Endothelial cell (in vitro differentiated cells): ENCODE data around the gene CADPS. TPM values are rescaled to one million over a fixed set of nuclear protein-coding genes. Genes with fewer than 3 reads are reported as not detected.

Source experiments
- DNase-seq: peaks from one replicate; pipeline ENCODE4 v3.0.0; 2021; ENCODE audit warnings: low spot score
- H3K27ac Mint-ChIP-seq: one replicate; pipeline ENCODE4 v1.8.0; 2021; ENCODE audit warnings: mixed read lengths, inconsistent platforms; ENCODE audit not compliant: unreplicated experiment
- H3K27me3 Mint-ChIP-seq: one replicate; pipeline ENCODE4 v1.8.0; 2021; ENCODE audit warnings: mild to moderate bottlenecking, moderate library complexity, mixed read lengths, inconsistent platforms; ENCODE audit not compliant: unreplicated experiment
- H3K36me3 Mint-ChIP-seq: one replicate; pipeline ENCODE4 v1.8.0; 2021; ENCODE audit warnings: mild to moderate bottlenecking, low read depth, mixed read lengths, inconsistent platforms; ENCODE audit not compliant: unreplicated experiment
- H3K4me1 Mint-ChIP-seq: one replicate; pipeline ENCODE4 v1.8.0; 2021; ENCODE audit warnings: mild to moderate bottlenecking, mixed read lengths, inconsistent platforms; ENCODE audit not compliant: unreplicated experiment
- H3K4me3 Mint-ChIP-seq: one replicate; pipeline ENCODE4 v1.8.0; 2021; ENCODE audit warnings: mild to moderate bottlenecking, mixed read lengths, inconsistent platforms; ENCODE audit not compliant: unreplicated experiment
- H3K9me3 Mint-ChIP-seq: one replicate; pipeline ENCODE4 v1.8.0; 2021; ENCODE audit warnings: mixed read lengths, inconsistent platforms; ENCODE audit not compliant: unreplicated experiment
- total RNA-seq: library from RNA; stranded (reverse); fragmentation: NEBNext Ultra II Directional; extraction: Animal tissue kit (Norgen Biotek cat#: 25700); gene quantifications from one replicate; pipeline ENCODE4 v1.2.1, GENCODE V29; 2021; ENCODE audit not compliant: unreplicated experiment
- TF ChIP-seq, protein P1 (sequence below): fragments of 200-600 bp; sonication (generic); IDR thresholded peaks from one replicate; pipeline ENCODE4 v1.5.0; 2021; ENCODE audit warnings: antibody characterized with exemption; ENCODE audit not compliant: unreplicated experiment

Gene CADPS
- total RNA-seq, 1 donor from 2014 or later: 0.26 TPM

DNA sequence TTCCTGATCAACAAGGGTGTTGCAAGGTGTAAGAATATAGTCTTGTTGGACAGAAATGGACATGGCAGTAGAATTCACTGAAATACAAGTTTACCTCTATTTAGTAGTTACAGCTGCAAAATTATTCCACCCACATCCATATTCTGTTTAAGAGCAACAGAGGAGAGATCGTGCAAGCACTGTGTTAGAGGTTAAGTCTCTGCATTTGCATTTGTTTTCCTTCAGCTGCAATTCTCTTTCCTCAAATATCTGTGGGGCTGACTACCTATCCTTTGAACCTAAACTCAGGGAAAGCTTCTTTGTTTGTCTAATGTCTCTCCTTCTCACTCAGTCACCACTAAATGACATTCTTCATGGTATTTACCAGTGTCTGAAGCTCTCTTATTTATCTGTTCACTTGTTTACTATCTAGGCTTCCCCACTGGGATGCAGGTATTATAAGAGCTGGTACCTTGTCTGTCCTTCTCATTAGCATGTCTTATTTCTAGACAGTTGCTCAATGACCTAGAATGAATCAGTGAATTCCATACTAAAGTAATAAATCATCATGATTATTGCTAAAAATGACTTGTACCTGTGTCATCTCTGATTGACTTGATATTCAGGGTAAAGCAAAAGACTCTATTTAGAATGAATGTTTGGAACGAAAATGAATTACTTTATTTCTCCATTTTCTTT, 326.5 kb downstream of the CADPS start:
- Mint-ChIP-seq H3K9me3 (no peaks in the 10 kb centered on the region), H3K4me3 (no peak overlapping the region), H3K4me1 (peaks cover 5% of the 10 kb centered on the region), H3K27me3 (peaks cover 4% of the 10 kb centered on the region), H3K27ac (no peak overlapping the region), H3K36me3 (no peaks in the 10 kb centered on the region)
- TF ChIP-seq, protein P1, sequence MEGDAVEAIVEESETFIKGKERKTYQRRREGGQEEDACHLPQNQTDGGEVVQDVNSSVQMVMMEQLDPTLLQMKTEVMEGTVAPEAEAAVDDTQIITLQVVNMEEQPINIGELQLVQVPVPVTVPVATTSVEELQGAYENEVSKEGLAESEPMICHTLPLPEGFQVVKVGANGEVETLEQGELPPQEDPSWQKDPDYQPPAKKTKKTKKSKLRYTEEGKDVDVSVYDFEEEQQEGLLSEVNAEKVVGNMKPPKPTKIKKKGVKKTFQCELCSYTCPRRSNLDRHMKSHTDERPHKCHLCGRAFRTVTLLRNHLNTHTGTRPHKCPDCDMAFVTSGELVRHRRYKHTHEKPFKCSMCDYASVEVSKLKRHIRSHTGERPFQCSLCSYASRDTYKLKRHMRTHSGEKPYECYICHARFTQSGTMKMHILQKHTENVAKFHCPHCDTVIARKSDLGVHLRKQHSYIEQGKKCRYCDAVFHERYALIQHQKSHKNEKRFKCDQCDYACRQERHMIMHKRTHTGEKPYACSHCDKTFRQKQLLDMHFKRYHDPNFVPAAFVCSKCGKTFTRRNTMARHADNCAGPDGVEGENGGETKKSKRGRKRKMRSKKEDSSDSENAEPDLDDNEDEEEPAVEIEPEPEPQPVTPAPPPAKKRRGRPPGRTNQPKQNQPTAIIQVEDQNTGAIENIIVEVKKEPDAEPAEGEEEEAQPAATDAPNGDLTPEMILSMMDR: no peak
- DNase-seq: no peak

DNA sequence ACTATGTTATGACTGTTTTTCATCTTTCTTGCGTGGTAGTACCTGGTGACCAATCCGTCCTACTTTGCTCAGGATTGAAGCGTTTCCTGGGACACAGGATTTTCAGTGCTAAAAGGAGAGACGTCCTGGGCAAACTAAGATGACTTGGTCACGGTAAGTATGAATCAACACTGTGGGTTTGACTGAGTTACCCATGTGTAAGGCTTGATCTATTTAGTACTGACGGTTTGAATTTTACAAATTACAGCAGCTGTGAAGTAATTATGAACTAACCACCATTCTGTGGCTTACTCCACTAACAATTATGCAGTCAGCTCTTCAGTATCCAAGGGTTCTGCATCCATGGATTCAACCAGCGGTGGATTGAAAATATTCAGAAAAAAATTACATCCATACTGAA, 328.9 kb downstream of the CADPS start:
- Mint-ChIP-seq H3K9me3 (no peaks in the 10 kb centered on the region), H3K4me1 (peaks cover 5% of the 10 kb centered on the region), H3K36me3 (no peaks in the 10 kb centered on the region), H3K27ac (no peak overlapping the region), H3K27me3 (peaks cover 3% of the 10 kb centered on the region), H3K4me3 (no peak overlapping the region)
- DNase-seq: no peak
- TF ChIP-seq, protein P1: no peak

DNA sequence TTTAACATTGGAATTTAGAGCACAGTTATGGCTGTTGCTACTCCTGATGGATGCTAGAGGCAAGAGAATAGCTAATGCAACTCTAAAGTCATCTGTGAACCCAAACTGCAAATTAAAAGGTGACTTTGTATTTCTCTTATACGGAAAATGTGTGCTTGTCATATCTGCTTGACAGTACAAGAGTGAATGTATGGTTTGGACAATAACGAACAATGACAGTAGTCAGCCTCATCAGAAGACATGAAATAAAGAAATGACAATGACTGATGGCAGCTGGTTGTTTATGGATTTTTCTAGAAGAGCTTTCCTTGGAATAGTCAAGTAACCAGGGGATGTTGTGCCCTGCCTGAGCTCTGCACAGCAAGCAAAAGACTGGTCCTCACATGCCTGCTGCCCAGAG, 333.0 kb downstream of the CADPS start:
- H3K27ac Mint-ChIP-seq: no peak overlapping the region
- peaks cover 5% of the 10 kb centered on the region for H3K4me1 Mint-ChIP-seq
- no peaks in the 10 kb centered on the region for H3K36me3 Mint-ChIP-seq
- no peaks in the 10 kb centered on the region for H3K9me3 Mint-ChIP-seq
- TF ChIP-seq, protein P1: no peak
- no peaks in the 10 kb centered on the region for H3K27me3 Mint-ChIP-seq
- DNase-seq: no peak
- H3K4me3 Mint-ChIP-seq: no peak overlapping the region

DNA sequence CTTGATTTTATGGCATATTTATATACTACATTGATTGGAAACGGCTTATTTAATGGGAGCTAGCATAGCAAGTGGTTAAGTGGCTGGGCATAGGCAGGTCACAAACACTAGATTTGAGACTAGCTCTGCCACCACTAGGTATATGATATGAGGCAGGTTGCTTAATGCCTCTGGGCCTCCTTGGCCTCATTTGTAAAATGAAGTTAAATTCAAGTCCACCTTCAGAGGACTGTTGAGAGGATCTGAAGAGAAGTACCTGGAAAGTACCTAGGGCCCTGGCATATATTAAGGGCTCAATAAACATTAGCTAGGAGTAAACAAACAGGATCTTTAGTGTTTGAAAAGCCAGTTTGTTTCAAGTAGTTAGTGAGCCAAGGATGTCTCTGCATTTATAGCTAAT, 335.5 kb downstream of the CADPS start:
- Mint-ChIP-seq H3K9me3 (no peaks in the 10 kb centered on the region), H3K4me1 (peaks cover 5% of the 10 kb centered on the region), H3K27me3 (no peaks in the 10 kb centered on the region), H3K4me3 (no peak overlapping the region), H3K27ac (no peak overlapping the region), H3K36me3 (no peaks in the 10 kb centered on the region)
- TF ChIP-seq, protein P1: no peak
- DNase-seq: no peak

DNA sequence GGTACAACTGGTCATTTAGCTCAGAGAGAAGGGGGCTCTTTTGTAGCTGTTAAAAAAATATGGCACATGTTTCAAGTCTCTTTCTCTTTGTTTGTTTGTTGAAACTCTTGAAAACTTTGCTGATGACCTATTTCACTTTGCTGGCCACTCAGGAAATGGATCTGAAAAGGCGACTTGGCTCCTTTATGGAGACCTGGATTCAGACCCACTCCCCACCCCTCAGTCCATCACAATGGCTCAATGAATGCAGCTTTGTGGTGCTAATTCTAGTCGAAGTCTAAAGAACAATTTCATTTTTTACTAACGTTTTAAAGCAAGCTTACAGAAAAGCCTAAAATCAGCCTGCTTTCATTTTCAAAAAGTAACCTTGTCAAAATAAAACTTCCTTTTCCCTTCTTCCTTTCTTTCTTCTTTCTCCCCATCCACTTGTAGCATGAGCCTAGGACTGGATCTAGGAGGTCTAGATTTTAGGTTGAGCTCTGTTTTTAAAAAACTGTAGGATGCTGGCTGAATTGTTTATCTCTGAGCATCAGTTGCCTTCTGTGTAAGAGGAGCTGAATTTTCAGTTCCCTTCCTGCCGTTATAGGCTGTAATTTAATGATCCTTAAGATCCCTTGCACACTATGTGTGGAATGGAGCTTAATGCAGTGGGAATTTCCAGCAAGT, 336.4 kb downstream of the CADPS start:
- TF ChIP-seq, protein P1: no peak
- H3K36me3 Mint-ChIP-seq: no peaks in the 10 kb centered on the region
- DNase-seq: no peak
- no peaks in the 10 kb centered on the region for H3K9me3 Mint-ChIP-seq
- H3K27ac Mint-ChIP-seq: no peak overlapping the region
- H3K27me3 Mint-ChIP-seq: no peaks in the 10 kb centered on the region
- H3K4me1 Mint-ChIP-seq: peaks cover under 1% of the 10 kb centered on the region
- H3K4me3 Mint-ChIP-seq: no peak overlapping the region
